AG10803 (cell line): Measurements from ENCODE around the gene IL21R.

Experiments
- DNase-seq: peaks from one replicate; pipeline ENCODE4 v3.0.0; 2010; ENCODE audit warnings: low read depth
- H3K4me3 ChIP-seq: 2 replicates; pipeline ENCODE4 v1.5.1; 2011; ENCODE audit warnings: mild to moderate bottlenecking, low read length, control low read depth
- CTCF ChIP-seq: conservative IDR thresholded peaks from 2 replicates; pipeline ENCODE4 v1.5.1; 2011; ENCODE audit warnings: mild to moderate bottlenecking, low read length, control low read depth, inconsistent platforms

IL21R gene

GRCh38 chr16:27495191-27495590, 93.2 kb downstream of the IL21R start:
- DNase-seq = peak; percentile 80
- no peak for TF ChIP-seq CTCF
- no peak overlapping the region for H3K4me3 ChIP-seq

GRCh38 chr16:27498031-27498825, 96.3 kb downstream of the IL21R start:
- H3K4me3 ChIP-seq = no peak overlapping the region
- DNase-seq = peak; percentile 31
- TF ChIP-seq CTCF = no peak

DNA sequence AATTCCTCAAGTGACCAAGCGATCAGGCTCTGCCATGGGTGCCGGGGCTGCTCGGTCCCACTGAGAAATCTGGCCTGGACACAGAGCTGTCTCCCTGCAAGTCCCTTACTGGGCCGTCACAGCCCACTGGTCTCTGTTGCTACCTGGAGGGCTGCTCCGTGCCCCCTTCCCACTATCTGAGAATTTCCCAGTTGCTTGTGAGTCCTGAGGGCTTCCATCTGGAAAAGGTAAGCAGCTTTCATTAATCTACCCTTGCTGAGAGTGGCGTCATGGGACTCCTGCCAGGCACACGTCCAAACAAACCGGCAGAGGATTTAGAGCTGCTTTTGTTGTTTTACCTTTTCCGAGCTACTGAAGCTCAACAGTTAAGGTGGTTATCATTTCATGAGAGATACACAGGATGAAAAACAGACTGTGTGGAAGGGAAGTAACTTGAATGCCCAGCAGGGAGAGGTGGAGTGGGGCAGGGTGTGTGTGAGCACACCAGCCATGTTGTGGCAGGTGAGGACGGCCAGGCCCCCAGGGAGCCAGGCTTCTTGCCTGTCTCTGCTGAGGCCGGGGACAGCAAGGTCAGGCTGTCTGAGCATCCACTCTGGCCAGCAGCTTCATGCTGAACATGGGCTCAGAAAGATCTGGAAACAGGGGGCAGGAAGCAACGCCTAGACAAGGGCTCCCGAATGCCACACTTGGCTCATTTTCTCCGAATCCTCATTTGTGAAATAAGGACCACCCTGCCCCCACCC, 97.1 kb downstream of the IL21R start:
- no peak overlapping the region for H3K4me3 ChIP-seq
- DNase-seq = no peak
- no peak for TF ChIP-seq CTCF

DNA sequence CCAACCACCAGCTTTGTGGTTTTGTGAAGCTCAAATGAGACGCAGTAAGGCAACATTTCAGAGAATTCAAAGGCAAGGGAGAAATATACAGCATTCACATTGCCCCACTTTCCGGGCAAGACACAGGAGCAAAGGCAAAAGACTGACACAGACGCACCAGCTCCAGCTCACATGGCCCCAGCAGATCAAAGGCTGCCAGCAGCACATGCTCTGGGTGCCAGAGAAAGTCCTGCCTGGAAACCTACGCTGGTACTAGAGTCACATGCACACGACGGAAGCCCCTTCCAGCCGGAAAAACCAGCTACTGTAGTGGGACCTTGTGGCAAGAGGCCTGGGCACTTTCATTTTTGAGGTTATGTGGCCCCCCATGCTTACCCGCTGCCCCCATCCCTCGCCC, 97.7 kb downstream of the IL21R start:
- TF ChIP-seq CTCF = no peak
- no peak overlapping the region for H3K4me3 ChIP-seq
- no peak for DNase-seq

DNA sequence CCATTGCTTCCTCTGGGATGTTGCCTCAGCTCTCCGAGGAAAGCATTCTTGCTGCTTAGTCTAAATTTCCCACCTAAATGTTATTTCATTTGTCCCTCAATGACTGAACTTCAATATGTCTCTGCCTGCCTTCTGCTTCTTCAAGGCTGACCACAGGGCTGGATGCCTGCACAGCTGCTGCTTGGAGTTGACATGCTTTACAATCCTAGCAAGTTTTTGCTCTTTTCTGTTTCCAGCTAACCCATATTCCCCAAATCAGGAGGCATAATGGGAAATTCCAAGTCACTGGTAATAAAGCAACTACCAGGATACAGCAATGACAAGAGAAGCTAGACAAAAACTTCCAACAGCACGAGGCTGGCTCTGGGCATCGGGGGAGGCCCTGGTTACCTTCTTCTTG, 98.8 kb downstream of the IL21R start:
- H3K4me3 ChIP-seq = no peak overlapping the region
- TF ChIP-seq CTCF = no peak
- DNase-seq = peak; percentile 26
